ENCODE results near the gene DACT3.
"Not testable (repeated sequence)": the region's sequence is repeated elsewhere in the genome, so short reads cannot be mapped to it uniquely, and the experiment has no call there.

The DACT3 gene

GRCh38 chr19:46633130-46633529, 27.9 kb downstream of the DACT3 start:
- H3K4me3 ChIP-seq (replicated peaks in 1 of 2; ENCODE audit: low read depth in 2 of 2, low read length in 2 of 2) = no peak overlapping the region
- DNase-seq (ENCODE audit: low read depth in 2 of 2) = no peak
- no peak for TF ChIP-seq CTCF (IDR thresholded peaks at IDR 0.05; ENCODE audit: low read depth, low read length)

GRCh38 chr19:46631481-46631880, 29.5 kb downstream of the DACT3 start:
- no peak for TF ChIP-seq CTCF (IDR thresholded peaks at IDR 0.05; ENCODE audit: low read depth, low read length)

GRCh38 chr19:46630586-46631205, 30.3 kb downstream of the DACT3 start:
- TF ChIP-seq CTCF (IDR thresholded peaks at IDR 0.05; ENCODE audit: low read depth, low read length) = no peak
- DNase-seq (ENCODE audit: low read depth in 2 of 2) = no peak
- H3K4me3 ChIP-seq (replicated peaks in 1 of 2; ENCODE audit: low read depth in 2 of 2, low read length in 2 of 2) = no peak overlapping the region

More at GRCh38 chr19:46631481-46631880, 29.5 kb downstream of the DACT3 start:
- no peak overlapping the region for H3K4me3 ChIP-seq (replicated peaks in 1 of 2; ENCODE audit: low read depth in 2 of 2, low read length in 2 of 2)
- peak; percentile 55 to 65 for DNase-seq (ENCODE audit: low read depth in 2 of 2)

- H3K4me3 ChIP-seq (replicated peaks in 1 of 2; ENCODE audit: low read depth in 2 of 2, low read length in 2 of 2) = no peak overlapping the region
Observed at GRCh38 chr19:46629546-46630025, 31.4 kb downstream of the DACT3 start.

GRCh38 chr19:46628970-46629369, 32.0 kb downstream of the DACT3 start:
- DNase-seq (ENCODE audit: low read depth in 2 of 2); H3K4me3 ChIP-seq (replicated peaks in 1 of 2; ENCODE audit: low read depth in 2 of 2, low read length in 2 of 2): not testable (repeated sequence)

More at GRCh38 chr19:46629546-46630025, 31.4 kb downstream of the DACT3 start:
- TF ChIP-seq CTCF (IDR thresholded peaks at IDR 0.05; ENCODE audit: low read depth, low read length) = no peak
- DNase-seq (ENCODE audit: low read depth in 2 of 2) = peak in 1 of 2 donors; percentile 86

- DNase-seq (ENCODE audit: low read depth in 2 of 2) = no peak
- no peak for TF ChIP-seq CTCF (IDR thresholded peaks at IDR 0.05; ENCODE audit: low read depth, low read length)
- no peak overlapping the region for H3K4me3 ChIP-seq (replicated peaks in 1 of 2; ENCODE audit: low read depth in 2 of 2, low read length in 2 of 2)
Observed at GRCh38 chr19:46626446-46626845, 34.5 kb downstream of the DACT3 start.

- TF ChIP-seq CTCF (IDR thresholded peaks at IDR 0.05; ENCODE audit: low read depth, low read length) = no peak
- DNase-seq (ENCODE audit: low read depth in 2 of 2) = no peak
Observed at GRCh38 chr19:46625731-46626130, 35.3 kb downstream of the DACT3 start.

More at GRCh38 chr19:46625731-46626130, 35.3 kb downstream of the DACT3 start:
- no peak overlapping the region for H3K4me3 ChIP-seq (replicated peaks in 1 of 2; ENCODE audit: low read depth in 2 of 2, low read length in 2 of 2)

Measured in cardiac fibroblast (primary cell).